Measurements from ENCODE around the gene BACH2.

GRCh38 chr6:89936177-89936576, 360.5 kb downstream of the BACH2 start:
- TF ChIP-seq, protein P1, sequence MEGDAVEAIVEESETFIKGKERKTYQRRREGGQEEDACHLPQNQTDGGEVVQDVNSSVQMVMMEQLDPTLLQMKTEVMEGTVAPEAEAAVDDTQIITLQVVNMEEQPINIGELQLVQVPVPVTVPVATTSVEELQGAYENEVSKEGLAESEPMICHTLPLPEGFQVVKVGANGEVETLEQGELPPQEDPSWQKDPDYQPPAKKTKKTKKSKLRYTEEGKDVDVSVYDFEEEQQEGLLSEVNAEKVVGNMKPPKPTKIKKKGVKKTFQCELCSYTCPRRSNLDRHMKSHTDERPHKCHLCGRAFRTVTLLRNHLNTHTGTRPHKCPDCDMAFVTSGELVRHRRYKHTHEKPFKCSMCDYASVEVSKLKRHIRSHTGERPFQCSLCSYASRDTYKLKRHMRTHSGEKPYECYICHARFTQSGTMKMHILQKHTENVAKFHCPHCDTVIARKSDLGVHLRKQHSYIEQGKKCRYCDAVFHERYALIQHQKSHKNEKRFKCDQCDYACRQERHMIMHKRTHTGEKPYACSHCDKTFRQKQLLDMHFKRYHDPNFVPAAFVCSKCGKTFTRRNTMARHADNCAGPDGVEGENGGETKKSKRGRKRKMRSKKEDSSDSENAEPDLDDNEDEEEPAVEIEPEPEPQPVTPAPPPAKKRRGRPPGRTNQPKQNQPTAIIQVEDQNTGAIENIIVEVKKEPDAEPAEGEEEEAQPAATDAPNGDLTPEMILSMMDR (IDR thresholded peaks at IDR 0.05), result no peak
- no peak for TF ChIP-seq POLR2A (IDR thresholded peaks at IDR 0.05)
